ENCODE results near the gene CSPG4.
"Not testable (repeated sequence)": the region's sequence is repeated elsewhere in the genome, so short reads cannot be mapped to it uniquely, and the experiment has no call there.

Gene CSPG4

GRCh38 chr15:75733761-75734651, 21.4 kb upstream of the CSPG4 start:
- Histone ChIP-seq H3K9ac (ENCODE audit: insufficient read length) (no peak overlapping the region), H3K36me3 (ENCODE audit: insufficient read depth, low read length) (no peaks in the 10 kb centered on the region), H3K9me3 (ENCODE audit: low read depth, low read length) (no peaks in the 10 kb centered on the region), H3K4me3 (no peak overlapping the region), H3K27ac (no peak overlapping the region)
- DNase-seq (ENCODE audit: low read depth, low spot score) = no peak
- no peak for TF ChIP-seq FOXP2 (optimal IDR thresholded peaks at IDR 0.05; ENCODE audit: control extremely low read depth, extremely low read length, insufficient read depth)
- TF ChIP-seq EZH2 (IDR thresholded peaks at IDR 0.05) = no peak
- TF ChIP-seq POLR2AphosphoS5 (IDR thresholded peaks at IDR 0.05; ENCODE audit: borderline replicate concordance, low read depth, low read length) = no peak

- H3K4me3 ChIP-seq = no peak overlapping the region
- H3K9me3 ChIP-seq (ENCODE audit: low read depth, low read length) = no peaks in the 10 kb centered on the region
- no peak overlapping the region for H3K27ac ChIP-seq
- no peaks in the 10 kb centered on the region for H3K36me3 ChIP-seq (ENCODE audit: insufficient read depth, low read length)
- TF ChIP-seq FOXP2 (optimal IDR thresholded peaks at IDR 0.05; ENCODE audit: control extremely low read depth, extremely low read length, insufficient read depth) = no peak
- TF ChIP-seq EZH2 (IDR thresholded peaks at IDR 0.05) = no peak
- no peak for TF ChIP-seq POLR2AphosphoS5 (IDR thresholded peaks at IDR 0.05; ENCODE audit: borderline replicate concordance, low read depth, low read length)
- DNase-seq (ENCODE audit: low read depth, low spot score) = no peak
- no peak overlapping the region for H3K9ac ChIP-seq (ENCODE audit: insufficient read length)
These were observed 20.3 kb upstream of the CSPG4 start for GRCh38 chr15:75732809-75733451.

DNA sequence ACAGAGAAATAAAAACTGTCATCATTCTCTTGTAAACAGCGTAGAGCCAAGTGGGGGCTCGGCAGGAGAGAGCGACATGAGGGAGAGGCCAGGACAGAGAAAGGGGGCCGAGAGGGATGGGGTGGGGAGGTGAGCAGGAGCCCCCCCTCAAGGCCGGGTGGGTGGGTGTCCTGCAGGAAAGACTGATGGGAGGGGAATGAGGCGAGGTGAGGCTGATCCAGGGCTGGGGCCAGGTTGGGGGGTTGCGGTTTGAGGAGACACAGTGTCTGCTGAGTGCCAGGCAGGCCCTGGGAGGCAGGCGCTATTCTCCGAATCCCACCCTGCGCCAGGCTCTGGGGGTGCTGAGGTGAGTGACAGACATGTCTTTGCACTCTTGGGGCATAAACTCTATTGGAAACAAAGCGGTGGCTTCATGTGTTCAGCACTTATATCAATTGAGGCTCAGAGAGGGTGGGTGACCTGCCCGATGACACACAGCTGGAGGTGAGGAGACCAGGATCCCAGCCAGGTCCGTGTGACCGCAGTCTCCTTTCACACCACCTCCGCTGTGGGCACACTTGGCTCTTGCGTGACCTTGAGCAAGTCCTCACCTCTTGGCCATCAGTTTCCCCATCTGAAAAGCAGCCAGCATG, 19.6 kb upstream of the CSPG4 start:
- TF ChIP-seq FOXP2 (optimal IDR thresholded peaks at IDR 0.05; ENCODE audit: control extremely low read depth, extremely low read length, insufficient read depth) (no peak), POLR2AphosphoS5 (IDR thresholded peaks at IDR 0.05; ENCODE audit: borderline replicate concordance, low read depth, low read length) (no peak), EZH2 (IDR thresholded peaks at IDR 0.05) (no peak)
- no peaks in the 10 kb centered on the region for H3K36me3 ChIP-seq (ENCODE audit: insufficient read depth, low read length)
- DNase-seq (ENCODE audit: low read depth, low spot score) = no peak
- H3K27ac ChIP-seq = no peak overlapping the region
- H3K9me3 ChIP-seq (ENCODE audit: low read depth, low read length) = no peaks in the 10 kb centered on the region
- H3K9ac ChIP-seq (ENCODE audit: insufficient read length) = no peak overlapping the region
- H3K4me3 ChIP-seq = no peak overlapping the region

DNA sequence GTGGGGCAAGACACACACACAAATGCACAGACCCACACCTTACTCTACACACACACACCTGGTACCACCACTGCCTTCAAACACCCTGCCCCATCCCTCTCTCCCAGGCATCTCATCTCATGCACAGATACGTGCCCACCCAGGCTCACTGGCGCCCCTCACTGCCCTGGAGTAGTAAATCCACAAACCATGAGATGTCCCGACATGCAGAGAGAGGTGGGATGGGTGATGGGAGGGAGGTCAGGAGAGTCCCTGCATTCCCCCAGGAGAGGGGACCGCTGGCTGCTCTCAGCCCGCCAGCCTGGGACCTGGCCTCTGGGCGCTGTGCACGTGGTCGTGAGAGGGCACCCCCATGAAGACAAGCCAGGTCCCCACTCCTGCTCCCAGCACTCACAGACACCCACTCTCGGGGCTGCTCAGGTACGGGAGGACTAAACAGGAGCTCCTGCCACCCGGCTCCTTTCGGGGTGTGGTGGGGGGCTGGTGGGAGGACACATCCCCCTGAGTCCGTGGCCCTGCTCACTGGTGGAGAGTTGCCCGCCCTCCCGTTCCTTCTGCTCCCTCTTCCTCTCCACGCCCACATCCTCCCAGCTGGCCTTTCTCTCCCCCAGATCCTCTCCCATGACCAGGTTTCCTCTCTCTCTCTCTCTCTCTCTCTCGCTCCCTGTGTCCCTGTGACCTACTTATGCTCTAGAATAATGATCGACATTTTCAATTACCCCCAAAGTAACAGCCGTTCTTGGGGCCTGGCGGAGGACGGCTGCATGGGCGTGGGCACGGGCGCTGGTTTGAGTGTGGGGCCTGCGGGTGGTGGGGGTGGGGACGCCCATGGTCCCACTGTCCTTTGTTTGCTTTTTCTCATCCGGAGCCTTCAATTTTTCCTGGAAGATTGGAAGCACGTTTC, 18.9 kb upstream of the CSPG4 start:
- H3K4me3 ChIP-seq = no peak overlapping the region
- no peak for DNase-seq (ENCODE audit: low read depth, low spot score)
- no peaks in the 10 kb centered on the region for H3K36me3 ChIP-seq (ENCODE audit: insufficient read depth, low read length)
- H3K9ac ChIP-seq (ENCODE audit: insufficient read length) = no peak overlapping the region
- TF ChIP-seq POLR2AphosphoS5 (IDR thresholded peaks at IDR 0.05; ENCODE audit: borderline replicate concordance, low read depth, low read length) (no peak), EZH2 (IDR thresholded peaks at IDR 0.05) (no peak), FOXP2 (optimal IDR thresholded peaks at IDR 0.05; ENCODE audit: control extremely low read depth, extremely low read length, insufficient read depth) (no peak)
- H3K9me3 ChIP-seq (ENCODE audit: low read depth, low read length) = no peaks in the 10 kb centered on the region
- H3K27ac ChIP-seq = no peak overlapping the region

- not testable (repeated sequence) for DNase-seq (ENCODE audit: low read depth, low spot score); H3K9ac ChIP-seq (ENCODE audit: insufficient read length); H3K36me3 ChIP-seq (ENCODE audit: insufficient read depth, low read length); H3K9me3 ChIP-seq (ENCODE audit: low read depth, low read length); H3K4me3 ChIP-seq; H3K27ac ChIP-seq
These were observed 18.0 kb upstream of the CSPG4 start for GRCh38 chr15:75730376-75731247.

DNA sequence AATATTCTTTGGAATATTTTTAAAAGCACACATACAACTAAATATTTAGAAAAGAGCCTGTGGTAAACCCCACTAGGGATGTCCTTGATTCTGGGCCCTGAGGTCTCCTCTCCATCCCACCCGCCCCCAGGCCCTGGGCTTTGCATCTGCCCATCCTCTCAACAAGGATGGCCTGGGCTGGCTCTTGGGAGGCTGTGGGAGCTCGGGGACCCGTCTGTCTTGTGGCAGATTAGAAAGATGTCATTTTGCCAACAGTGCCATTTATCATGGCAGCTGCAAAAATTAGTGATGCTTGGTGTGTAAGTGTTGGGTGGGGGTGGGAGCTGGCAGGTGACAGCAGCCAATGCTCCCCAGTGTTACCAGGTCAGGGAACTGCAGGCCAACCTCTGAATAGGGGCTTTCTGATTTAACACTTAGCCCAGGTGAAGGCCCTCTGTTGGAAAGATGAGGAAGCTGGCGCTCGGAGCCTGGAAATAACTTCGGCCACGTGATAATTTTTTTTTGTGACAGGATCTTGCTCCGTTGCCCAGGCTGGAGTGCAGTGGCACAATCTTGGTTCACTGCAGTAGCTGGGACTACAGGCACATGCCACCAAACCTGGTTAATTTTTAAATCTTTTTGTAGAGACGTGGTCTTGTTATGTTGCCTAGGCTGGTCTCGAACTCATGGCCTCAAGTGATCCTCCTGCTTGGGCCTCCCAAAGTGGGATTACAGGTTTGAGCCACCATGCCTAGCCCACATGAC, 16.9 kb upstream of the CSPG4 start:
- H3K9me3 ChIP-seq (ENCODE audit: low read depth, low read length) = no peaks in the 10 kb centered on the region
- H3K27ac ChIP-seq = no peak overlapping the region
- no peak for DNase-seq (ENCODE audit: low read depth, low spot score)
- H3K9ac ChIP-seq (ENCODE audit: insufficient read length) = no peak overlapping the region
- no peak overlapping the region for H3K4me3 ChIP-seq
- TF ChIP-seq EZH2 (IDR thresholded peaks at IDR 0.05) = no peak
- TF ChIP-seq POLR2AphosphoS5 (IDR thresholded peaks at IDR 0.05; ENCODE audit: borderline replicate concordance, low read depth, low read length) = no peak
- TF ChIP-seq FOXP2 (optimal IDR thresholded peaks at IDR 0.05; ENCODE audit: control extremely low read depth, extremely low read length, insufficient read depth) = no peak
- no peaks in the 10 kb centered on the region for H3K36me3 ChIP-seq (ENCODE audit: insufficient read depth, low read length)
